Activated CD4-positive, CD25-positive, alpha-beta regulatory T cell treated with anti-CD3 and anti-CD28 coated beads, Interleukin-2, amount 50 U/mL, for 16 hours (primary cell): Measurements from ENCODE around the gene CD99L2.

Source experiments
- DNase-seq: peaks from one replicate; pipeline ENCODE4 v3.0.0-alpha.2; 2020; ENCODE audit warnings: low read depth, low spot score

CD99L2 gene, protein sequence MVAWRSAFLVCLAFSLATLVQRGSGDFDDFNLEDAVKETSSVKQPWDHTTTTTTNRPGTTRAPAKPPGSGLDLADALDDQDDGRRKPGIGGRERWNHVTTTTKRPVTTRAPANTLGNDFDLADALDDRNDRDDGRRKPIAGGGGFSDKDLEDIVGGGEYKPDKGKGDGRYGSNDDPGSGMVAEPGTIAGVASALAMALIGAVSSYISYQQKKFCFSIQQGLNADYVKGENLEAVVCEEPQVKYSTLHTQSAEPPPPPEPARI

DNA sequence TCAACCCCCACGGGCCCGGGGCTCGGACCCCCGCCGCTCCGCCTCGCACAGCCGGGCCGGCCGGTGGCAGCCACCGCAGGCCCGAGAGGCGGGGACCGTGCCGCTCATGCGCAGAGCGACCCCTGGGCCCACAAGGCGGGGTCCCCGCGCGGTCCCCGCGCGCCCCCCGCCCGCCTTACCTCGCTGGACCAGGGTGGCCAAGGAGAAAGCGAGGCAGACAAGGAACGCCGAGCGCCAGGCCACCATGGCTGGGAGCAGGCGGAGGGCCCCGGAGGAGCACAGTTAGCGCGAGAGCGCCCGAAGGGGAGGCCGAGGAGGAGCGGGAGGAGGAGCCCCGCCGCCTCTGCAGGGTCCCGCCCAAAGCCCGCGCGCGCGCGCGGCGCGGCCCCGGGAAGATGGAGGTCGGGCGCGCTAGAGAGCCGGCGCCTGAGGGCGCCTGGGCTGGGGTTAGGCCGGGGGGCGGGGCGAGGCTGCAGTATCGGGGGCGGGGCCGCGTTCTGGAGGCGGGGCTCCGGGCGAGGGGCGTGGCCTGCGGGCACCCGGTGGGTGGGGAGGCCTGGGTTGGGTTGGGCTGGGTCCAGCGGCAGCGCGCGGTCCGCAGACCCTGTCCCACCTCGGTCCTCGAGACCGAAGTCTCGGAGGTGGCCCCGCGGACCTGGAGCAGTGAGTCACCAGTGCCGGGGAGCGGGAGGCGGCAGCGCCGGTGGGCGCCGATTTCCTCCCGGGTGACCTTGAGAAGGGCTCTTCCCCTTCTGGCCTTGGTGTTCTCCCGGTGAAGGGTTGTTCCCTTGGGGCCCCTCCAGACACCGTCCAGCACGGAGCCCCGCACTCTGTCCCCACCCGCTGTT, at the start of gene CD99L2:
Gene CD99L2 (minus strand): TSS at position 326 of the 848 bp plus-strand sequence. CDS start 80 bp downstream, at position 246.
- peak; percentile 76 for DNase-seq

DNA sequence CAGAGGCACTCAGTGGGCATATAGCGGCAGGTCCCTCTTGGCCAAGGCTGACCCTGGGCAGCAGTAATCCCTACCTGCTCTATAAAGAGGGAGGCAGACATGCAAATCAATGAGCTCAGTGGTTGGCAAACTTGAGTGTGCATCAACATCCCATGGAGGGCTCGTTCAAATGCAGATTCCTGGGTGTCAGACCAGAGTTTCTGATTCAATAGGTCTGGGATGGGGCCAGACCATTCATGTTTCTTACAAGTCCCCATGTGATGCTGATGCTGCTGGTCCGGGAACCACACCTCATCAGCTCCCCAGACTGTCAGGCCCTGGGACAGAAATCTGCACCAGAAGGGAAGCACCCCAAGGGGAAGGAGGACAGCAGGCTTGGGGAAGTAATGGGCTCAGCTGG, 45.8 kb upstream of the CD99L2 start:
- no peak for DNase-seq

DNA sequence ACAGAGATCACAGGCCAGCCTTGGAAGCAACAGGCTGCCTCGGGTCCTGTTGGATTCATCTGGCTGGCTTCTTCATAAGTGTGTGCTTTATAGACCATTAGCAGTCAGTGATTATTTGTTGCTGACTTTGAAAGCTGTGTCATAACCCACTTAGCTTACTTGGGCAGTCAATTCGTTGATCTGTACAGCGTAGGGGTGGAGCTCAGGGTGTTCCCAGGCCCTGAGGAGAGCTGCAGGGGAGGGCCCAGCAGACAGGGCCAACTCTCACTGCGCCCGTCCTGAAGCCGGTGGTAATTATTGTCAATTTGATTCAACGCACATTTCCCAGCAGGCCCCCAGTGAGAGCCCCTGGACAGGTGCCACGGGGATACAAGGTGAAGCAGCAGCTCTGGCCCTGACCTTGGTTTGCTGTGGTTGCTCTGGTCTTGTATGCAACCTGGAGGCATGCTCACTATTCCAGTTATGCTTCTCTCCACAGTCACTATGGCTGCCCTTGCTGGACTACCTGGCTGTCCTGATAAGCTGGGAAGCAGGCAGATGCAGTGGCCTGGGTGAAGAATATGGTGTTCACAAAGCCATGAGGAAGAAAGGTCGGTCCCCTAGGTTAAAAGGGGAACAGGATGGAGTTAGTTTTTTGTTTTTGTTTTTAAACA, 44.6 kb upstream of the CD99L2 start:
- DNase-seq: no peak

DNA sequence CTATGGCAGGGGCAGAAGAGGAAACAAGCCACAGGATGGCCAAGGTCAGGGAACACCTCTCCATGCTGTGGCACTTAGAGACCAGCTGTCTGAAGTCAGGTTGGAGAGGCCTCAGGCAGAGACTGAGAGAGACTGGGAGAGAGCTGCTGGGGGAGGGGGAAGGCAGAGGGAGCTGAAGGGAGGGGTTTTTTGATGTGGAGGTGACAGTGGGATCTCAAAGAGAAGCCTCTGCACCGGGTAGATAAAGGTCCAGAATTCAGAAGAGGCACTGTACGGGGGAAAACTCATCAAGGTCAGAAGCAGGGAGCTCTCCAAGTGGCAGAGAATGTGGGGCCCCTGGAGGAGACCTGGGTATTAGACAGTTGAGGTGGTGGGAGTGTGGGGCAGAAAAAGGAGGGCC, 43.1 kb upstream of the CD99L2 start:
- no peak for DNase-seq

DNA sequence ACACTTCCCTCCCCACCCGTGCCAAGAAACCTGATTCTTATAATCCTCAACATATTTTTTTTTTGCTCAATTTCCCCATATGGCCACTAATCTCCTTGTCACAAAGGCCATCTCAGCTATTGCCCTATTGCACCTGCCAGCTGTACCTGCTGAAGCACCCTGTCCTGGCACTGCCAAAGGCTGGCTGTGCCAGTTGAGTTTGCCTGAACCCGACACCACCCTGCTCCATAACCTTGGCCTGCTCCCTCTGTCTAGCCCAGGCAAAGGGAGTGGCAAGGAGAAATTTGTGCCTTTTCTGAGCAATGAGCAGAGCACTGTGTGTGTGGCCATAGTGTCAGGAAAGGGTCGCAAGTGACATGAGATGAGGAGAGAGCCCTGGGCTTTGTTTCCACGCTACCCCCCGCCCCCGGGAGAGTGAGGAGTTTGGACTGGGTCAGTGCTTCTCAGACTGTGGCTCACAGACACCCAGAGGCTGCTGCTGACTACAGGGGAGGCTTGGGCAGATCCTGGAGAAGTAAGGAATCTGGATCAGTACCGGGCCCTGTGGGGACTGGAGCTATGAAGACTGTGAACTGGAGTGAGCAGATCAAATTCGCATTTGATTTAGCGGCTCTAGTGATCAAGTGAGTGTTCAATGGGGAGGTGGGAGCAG, 42.5 kb upstream of the CD99L2 start:
- no peak for DNase-seq

DNA sequence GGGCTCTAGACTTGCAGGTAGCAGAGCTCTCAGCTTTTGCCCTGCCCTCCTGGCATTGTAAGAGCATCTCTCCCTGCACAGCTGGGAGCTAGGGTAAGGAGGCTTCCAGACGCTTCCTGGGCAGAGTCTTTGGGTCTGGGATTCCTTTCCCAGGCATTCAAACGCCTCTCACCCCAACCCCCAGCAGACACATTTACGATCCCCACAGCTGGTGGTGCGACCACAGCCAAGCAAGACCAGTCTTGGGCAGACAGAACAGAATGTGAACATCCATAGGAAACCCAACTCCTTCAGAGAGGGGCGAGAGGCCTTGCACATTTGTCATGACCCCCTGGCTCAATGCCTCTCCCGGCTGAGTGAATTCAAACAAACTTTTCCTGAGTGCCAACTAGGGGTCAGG, 38.1 kb upstream of the CD99L2 start:
- DNase-seq: no peak

DNA sequence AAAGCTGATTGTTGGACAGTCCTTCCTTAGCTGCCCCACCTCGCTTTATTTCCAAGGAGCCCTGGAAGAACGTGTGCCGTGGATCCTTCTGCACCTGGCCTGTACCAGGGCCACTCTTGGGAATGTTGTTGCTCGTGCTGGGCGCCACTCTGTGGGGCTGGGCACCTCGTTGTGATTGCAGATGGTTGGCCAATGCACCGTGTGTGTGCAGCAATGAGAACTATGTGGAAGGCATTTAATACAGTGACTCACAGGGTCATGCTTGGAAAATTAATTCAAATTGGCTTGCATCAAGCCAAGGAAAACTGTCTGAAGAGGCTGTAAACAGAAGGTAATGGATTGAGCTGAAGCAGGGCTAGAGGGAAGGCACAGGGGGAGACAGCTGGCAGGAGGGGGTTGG, 37.0 kb upstream of the CD99L2 start:
- DNase-seq: no peak

DNA sequence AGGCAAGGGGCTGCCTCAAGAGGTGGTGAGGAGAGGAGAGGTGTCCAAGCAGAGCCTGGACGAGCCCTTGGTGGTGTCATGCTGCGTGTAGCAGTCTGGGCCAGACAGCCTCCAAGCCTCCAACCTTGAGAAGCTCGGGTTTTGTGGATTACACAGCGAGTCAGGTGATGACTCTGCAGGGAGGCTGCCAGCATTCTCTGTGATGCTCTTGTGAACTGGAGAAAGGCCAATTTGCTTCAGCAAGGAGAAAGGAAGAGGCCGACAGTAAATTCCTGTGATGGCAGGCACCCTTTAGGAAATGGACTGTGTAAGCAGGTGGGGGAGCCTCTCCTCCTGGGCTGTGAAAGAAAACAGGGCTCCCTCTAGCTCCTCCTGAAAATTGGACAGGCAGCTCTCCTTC, 36.0 kb upstream of the CD99L2 start:
- DNase-seq: no peak

DNA sequence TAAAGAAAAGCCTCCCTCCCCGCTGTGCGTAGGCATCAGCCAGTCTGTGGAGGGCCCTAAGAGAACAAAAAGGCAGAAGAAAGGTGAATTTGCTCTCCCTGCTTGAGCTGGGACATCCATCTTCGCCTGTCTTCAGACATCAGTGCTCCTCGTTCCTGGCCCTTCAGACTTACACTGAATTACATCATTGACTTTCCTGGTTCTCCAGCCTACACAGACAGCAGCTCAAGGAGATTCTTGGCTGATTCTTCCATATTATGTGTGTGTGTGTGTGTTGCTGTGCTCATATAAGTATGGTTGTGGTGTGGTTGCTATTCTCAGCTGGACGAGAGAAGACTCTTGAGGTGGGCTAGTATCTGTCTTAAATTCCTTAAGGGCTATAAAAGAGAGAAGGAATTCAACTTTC, 35.5 kb upstream of the CD99L2 start:
- DNase-seq: no peak

DNA sequence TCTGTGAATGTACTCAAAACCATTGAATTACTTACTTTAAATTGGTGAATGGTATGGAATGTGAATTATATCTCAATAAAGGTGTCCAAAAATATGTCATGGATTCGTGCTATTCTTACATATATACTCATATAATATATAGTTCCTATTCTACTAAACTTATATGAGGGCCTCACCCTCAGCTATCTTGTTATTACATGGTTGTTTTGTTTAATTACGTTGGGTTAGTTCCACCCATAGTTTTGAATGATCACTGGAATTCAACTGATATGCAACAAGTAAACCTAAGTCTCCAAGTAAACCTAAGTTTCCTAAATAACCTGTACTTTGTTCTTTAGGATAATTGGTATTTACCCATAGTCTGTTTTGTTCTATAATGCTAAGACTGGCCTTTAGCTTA, 30.6 kb upstream of the CD99L2 start:
- DNase-seq: no peak

DNA sequence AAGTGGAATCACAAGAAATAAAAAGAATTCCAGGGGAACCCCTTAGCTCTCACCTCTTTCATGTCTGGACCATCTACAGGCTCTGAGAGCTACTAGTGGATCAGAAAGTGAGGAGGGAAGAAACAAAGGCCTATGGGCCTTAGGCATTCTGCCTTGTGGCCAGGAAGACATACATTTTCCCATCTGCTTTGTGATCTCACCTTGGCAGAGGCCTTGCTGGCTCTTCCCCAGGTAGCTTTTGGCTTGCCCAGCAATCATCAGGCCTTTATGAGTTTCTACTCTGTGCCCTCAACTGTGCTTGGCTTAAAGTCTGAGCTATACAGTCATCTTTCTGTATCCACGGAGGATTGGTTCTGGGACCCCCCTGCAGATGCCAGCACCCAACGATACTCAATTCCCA, 28.3 kb upstream of the CD99L2 start:
- no peak for DNase-seq

DNA sequence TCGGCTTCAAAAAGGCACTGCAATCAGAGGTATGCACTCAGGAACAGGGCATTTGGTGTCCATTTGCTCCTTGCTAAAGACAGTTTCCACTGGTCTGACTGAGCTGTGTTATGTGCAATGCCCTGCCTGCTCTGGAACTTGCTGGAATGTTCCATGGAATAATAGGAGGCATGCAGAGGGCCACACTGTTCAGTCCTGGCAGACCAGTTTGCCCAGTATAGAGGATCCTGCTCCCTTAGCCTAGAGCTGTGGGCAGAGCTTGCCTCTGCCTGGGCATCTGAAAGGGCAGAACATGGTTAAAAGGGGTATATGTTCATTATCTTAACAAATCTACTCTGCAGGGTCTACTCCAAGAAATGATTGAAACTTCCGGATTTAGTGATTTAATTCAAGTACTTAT, 27.8 kb upstream of the CD99L2 start:
- no peak for DNase-seq

DNA sequence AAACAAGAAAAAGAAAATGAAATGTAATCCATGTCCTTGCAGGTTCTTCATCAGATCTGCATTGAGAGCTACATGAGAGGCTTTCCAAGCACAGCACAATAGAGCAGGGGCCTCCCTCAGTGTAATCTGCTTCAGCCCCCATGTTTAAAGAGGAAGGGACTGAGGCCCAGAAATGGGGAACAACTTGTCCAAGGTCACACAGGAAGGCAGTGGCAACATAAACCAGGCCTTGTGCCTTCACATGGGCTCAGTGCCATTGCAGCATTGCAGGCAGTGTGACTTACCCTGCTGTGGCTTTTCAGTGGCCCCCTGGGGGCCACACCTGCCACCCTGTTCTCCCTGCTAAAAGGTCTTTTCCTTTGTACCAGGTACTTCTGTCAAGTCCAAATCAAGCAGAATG, 20.9 kb upstream of the CD99L2 start:
- DNase-seq: no peak

DNA sequence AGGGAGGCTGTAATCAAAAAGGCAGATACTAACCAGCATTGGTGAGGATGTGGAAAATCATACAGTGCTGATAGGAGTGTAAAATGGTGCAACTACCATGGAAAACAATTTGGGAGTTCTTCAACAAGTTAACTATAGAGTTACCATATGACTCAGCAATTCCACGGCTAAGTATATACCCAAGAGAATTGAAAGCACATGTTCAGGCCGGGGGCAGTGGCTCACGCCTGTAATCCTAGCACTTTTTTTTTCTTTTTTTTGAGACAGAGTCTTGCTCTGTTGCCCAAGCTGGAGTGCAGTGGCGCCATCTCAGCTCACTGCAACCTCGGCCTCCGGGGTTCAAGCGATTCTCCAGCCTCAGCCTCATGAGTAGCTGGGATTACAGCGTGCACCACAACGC, 15.0 kb upstream of the CD99L2 start:
- no peak for DNase-seq

DNA sequence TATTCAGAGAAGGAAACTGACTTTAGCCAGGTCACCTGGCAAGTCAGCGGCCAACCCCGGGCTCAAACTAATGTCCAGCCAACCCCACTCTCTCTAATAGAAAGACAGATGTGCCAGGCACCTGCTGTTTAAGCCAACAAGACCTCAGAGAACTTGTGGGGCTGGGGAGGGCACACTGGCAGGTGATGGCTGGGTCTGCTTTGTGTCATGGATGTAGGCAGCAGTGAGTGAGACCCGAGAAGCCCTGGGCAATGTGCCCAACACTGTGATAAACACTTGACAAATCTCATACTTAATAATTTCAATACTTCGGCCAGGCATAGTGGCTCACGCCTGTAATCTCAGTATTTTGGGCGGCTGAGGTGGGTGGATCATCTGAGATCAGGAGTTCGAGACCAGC, 9.0 kb upstream of the CD99L2 start:
- no peak for DNase-seq

DNA sequence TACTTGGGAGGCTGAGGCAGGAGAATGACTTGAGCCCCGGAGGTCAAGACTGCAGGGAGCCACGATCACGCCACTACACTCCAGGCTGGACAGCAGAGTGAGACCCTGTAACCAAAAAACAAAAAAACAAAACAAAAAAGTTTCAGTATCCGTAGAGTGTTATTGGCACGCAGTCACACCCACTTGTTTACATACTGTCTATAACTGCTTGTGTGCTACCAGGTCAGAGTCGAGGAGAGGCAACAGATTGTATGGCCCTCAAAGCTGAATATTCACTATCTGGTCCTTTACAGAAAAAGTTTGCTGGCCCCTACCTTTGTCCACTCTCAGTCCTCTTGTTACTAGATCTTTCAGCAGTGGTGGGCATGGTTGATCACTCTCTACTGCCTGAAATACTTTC, 8.2 kb upstream of the CD99L2 start:
- no peak for DNase-seq

DNA sequence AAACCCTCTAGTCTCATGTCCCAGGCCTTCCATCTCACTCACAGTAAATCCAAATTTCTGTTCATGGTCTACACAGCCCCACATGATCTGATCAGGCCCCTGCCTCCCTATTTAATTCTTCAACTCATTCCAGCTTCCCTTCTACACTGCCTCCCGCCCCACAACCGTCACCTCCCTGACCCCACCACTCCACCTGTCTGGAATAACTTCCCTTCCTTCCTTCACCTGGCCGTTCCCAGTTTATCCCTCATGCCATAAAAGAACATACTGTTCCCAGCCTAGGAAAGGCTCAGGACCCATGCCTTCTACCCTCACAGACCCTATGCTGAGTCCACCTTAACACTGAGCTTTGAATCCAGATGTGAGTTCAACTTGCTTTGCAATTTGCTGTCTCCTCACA, 6.8 kb upstream of the CD99L2 start:
- no peak for DNase-seq

DNA sequence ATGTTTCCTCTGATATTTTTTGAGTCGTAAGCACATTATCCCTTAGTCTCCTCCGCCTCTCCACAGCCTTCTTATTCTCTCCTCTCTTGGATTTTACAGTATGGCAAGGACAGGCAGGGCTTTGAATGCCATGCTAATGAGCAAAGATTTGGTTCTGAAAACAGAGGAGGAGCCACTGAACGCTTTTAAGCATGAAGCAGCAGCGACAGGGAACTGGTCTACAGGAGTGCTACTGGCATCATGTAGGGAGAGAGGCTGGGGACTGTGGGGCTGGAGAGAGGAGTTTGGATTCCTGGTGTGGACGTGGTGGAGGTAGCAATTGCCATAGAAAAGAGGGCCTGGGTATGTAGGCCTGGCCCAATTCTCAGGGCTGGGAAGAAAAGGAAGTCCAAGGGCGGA, 4.6 kb upstream of the CD99L2 start:
- DNase-seq: no peak

DNA sequence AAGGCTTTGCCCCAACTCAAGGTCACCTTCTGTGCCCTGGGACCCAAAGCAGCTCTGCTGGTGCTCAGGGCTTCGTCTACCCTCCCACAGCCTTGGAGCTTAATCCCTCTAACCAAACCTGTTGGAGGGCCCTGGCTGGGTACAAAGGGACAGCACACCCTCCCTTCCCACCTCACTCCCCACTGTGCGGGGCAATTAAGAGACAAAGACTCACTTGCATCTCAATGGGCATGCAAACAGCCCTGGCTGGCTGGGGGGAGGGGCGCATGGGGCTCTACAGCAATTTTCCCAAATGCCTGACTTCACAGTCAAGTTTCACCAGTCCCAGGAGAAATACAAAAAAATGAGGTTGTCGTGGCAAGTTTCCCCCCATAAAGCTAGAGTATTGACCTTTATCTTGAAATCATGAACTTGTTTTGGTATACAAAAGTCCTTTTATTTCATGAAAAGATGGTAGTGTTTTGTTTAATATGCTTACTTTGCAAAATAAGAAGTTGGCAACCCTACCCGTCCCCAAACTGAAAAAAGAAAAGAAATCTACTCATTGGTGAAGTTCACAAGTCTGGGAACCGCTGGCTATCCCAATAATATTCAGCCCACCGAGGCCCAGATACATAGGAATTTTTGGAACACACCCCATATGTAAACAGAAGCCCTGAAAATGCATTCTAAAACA, 4.1 kb upstream of the CD99L2 start:
- no peak for DNase-seq

DNA sequence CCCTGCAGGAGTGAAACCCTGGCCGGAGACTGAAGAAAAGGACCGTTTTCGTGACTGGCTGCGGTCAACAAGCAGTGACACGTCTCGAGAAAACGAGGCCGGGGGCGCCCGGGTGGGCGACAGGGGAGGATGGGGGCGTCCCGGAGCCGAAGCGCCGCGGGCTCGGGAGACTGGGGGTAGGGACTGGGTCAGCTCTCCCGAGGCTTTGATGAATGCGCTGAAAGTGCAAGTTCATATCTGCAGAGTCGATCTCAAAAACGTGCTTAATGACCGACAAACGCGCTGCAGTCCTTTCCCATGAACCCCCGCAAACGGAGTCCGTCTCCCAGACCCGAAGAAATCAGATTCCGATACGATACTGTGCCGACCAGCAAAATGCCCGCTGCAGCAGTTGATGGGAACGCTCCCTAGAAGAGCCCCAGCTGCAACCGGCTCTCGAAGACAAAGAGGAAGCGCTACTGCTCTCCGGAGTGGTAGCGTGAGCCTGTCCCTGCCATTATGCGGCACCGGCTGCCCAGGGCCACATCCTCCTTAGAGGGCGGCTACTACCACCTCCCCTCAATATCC, 806 bp upstream of the CD99L2 start:
- no peak for DNase-seq
